ENCODE data around the gene ELP5. TPM values are rescaled to one million over a fixed set of nuclear protein-coding genes. Genes with fewer than 3 reads are reported as not detected.

Gene ELP5
- total RNA-seq, 2 donors from 2014 or later = 34.4 to 77.9 TPM

GRCh38 chr17:7285679-7286078 is 33.7 kb downstream of the ELP5 start:
- Histone ChIP-seq H3K9me3 (no peaks in the 10 kb centered on the region), H3K9ac (ENCODE audit: low read depth in 2 of 2, low read length in 2 of 2) (no peak overlapping the region), H3K4me1 (peaks cover 14% of the 10 kb centered on the region), H3K36me3 (no peaks in the 10 kb centered on the region), H3K4me3 (no peak overlapping the region), H3K27me3 (peaks cover 8% of the 10 kb centered on the region), H3K27ac (no peak overlapping the region)
- no peak for DNase-seq
- intact Hi-C loops (cut with DNase I) = no loop called here
- TF ChIP-seq CTCF (IDR thresholded peaks at IDR 0.05) = no peak

GRCh38 chr17:7289256-7290032 is 37.4 kb downstream of the ELP5 start:
- peaks cover 9% of the 10 kb centered on the region for H3K4me1 ChIP-seq
- H3K9ac ChIP-seq (ENCODE audit: low read depth in 2 of 2, low read length in 2 of 2) = no peak overlapping the region
- no peak overlapping the region for H3K4me3 ChIP-seq
- H3K9me3 ChIP-seq = no peaks in the 10 kb centered on the region
- no peaks in the 10 kb centered on the region for H3K36me3 ChIP-seq
- no peak for DNase-seq
- no peak overlapping the region for H3K27ac ChIP-seq
- peaks cover 4% of the 10 kb centered on the region for H3K27me3 ChIP-seq
- intact Hi-C loops (cut with DNase I) = no loop called here
- no peak for TF ChIP-seq CTCF (IDR thresholded peaks at IDR 0.05)

- intact Hi-C loops (cut with DNase I) = no loop called here
- no peak for DNase-seq
- Histone ChIP-seq H3K27me3 (peaks cover 4% of the 10 kb centered on the region), H3K9me3 (no peaks in the 10 kb centered on the region), H3K9ac (ENCODE audit: low read depth in 2 of 2, low read length in 2 of 2) (no peak overlapping the region), H3K4me1 (peaks cover 12% of the 10 kb centered on the region), H3K36me3 (no peaks in the 10 kb centered on the region), H3K27ac (no peak overlapping the region), H3K4me3 (no peak overlapping the region)
- no peak for TF ChIP-seq CTCF (IDR thresholded peaks at IDR 0.05)
These were observed 38.2 kb downstream of the ELP5 start for GRCh38 chr17:7290166-7290565.

- H3K4me1 ChIP-seq = peaks cover 12% of the 10 kb centered on the region
- H3K27me3 ChIP-seq = peaks cover 4% of the 10 kb centered on the region
- no peaks in the 10 kb centered on the region for H3K9me3 ChIP-seq
- no peak for DNase-seq
- no peak for TF ChIP-seq CTCF (IDR thresholded peaks at IDR 0.05)
- H3K9ac ChIP-seq (ENCODE audit: low read depth in 2 of 2, low read length in 2 of 2) = no peak overlapping the region
- no peak overlapping the region for H3K4me3 ChIP-seq
- intact Hi-C loops (cut with DNase I) = no loop called here
- no peak overlapping the region for H3K27ac ChIP-seq
- H3K36me3 ChIP-seq = no peaks in the 10 kb centered on the region
These were observed 38.7 kb downstream of the ELP5 start for GRCh38 chr17:7290685-7291084.

GRCh38 chr17:7292194-7292593 is 40.2 kb downstream of the ELP5 start:
- peak overlapping the region in 1 of 2 donors; percentile 70 for H3K9ac ChIP-seq (ENCODE audit: low read depth in 2 of 2, low read length in 2 of 2)
- H3K27me3 ChIP-seq = peaks cover 4% of the 10 kb centered on the region
- peaks cover 16% of the 10 kb centered on the region for H3K4me1 ChIP-seq
- H3K27ac ChIP-seq = no peak overlapping the region
- no peaks in the 10 kb centered on the region for H3K36me3 ChIP-seq
- no peaks in the 10 kb centered on the region for H3K9me3 ChIP-seq
- no peak overlapping the region for H3K4me3 ChIP-seq
- intact Hi-C loops (cut with DNase I) = no loop called here
- TF ChIP-seq CTCF (IDR thresholded peaks at IDR 0.05) = no peak
- DNase-seq = no peak
